K562 (cell line): Measurements from ENCODE around the gene ERVK3-1. TPM values are rescaled to one million over a fixed set of nuclear protein-coding genes. Genes with fewer than 3 reads are reported as not detected.

Experiments used
- CAMTA2 ChIP-seq: fragments of 250-450 bp; sonication (Bioruptor Pico); conservative IDR thresholded peaks from 2 replicates; pipeline ENCODE4 v1.5.1; 2022
- CHD1 ChIP-seq: fragments of 200-600 bp; sonication (generic); IDR thresholded peaks from one replicate; pipeline ENCODE4 v1.6.1; 2012; ENCODE audit warnings: mild to moderate bottlenecking, moderate library complexity, low read length, inconsistent platforms
- DPF2 ChIP-seq: fragments of 450-650 bp; IDR thresholded peaks from 2 replicates; pipeline ENCODE4 v1.6.1; 2016
- FIP1L1 ChIP-seq: fragments of 200-400 bp; formaldehyde crosslinking; IDR thresholded peaks from 2 replicates; pipeline ENCODE4 v1.6.1; 2018; ENCODE audit warnings: mild to moderate bottlenecking, low read depth, low read length; ENCODE audit not compliant: poor library complexity, severe bottlenecking
- HCFC1 ChIP-seq: IDR thresholded peaks from 2 replicates; pipeline ENCODE4 v1.6.1; 2012; ENCODE audit warnings: low read depth, low read length, improper control_type of control experiment
- NR3C1 ChIP-seq: sonication (generic); formaldehyde crosslinking; IDR thresholded peaks from 2 replicates; pipeline ENCODE4 v1.8.1; 2022; ENCODE audit warnings: missing genetic modification reagents
- PRDM10 ChIP-seq: fragments of 450-650 bp; IDR thresholded peaks from 2 replicates; pipeline ENCODE4 v1.6.1; 2018; ENCODE audit not compliant: partially characterized antibody
- RBFOX2 ChIP-seq: fragments of 200-400 bp; formaldehyde crosslinking; IDR thresholded peaks from 2 replicates; pipeline ENCODE4 v1.6.1; 2017; ENCODE audit warnings: low read depth, mild to moderate bottlenecking, low read length, moderate library complexity
- SAP30 ChIP-seq: fragments of 200-600 bp; sonication (generic); IDR thresholded peaks from 2 replicates; pipeline ENCODE4 v1.6.1; 2012; ENCODE audit warnings: borderline replicate concordance, low read depth, mild to moderate bottlenecking, moderate library complexity, low read length, control low read depth, inconsistent platforms; ENCODE audit not compliant: insufficient read depth, poor library complexity, severe bottlenecking
- SP1 ChIP-seq: sonication (generic); formaldehyde crosslinking; IDR thresholded peaks from 2 replicates; pipeline ENCODE4 v1.8.1; 2022; ENCODE audit warnings: mild to moderate bottlenecking, missing genetic modification reagents
- SRSF3 ChIP-seq: fragments of 200-400 bp; formaldehyde crosslinking; IDR thresholded peaks from 2 replicates; pipeline ENCODE4 v1.6.1; 2016; ENCODE audit warnings: mild to moderate bottlenecking, low read length, moderate library complexity; ENCODE audit not compliant: insufficient read depth
- SUPT5H ChIP-seq: fragments of 450-650 bp; IDR thresholded peaks from 2 replicates; pipeline ENCODE4 v1.6.1; 2016
- polyA plus RNA-seq, 8 experiments: library from polyadenylated mRNA; depleted of rRNA in 4 of 8; stranded (reverse) in 5 of 8; unstranded in 3 of 8; fragments of >200 nt; fragmentation: Nextera tagmentation in 2 of 8; fragmentation: Illumina TruSeq in 1 of 8; extraction: Ambion mirVana in 2 of 8; extraction: Trizol in 1 of 8; gene quantifications; 2 replicates each; pipeline versions ENCODE4 v1.2.1 to v1.2.3, GENCODE V29; 2011 to 2014; ENCODE audit warnings: inconsistent platforms in 1 of 8, missing spikeins in 1 of 8
- total RNA-seq, 7 experiments: library from RNA; depleted of rRNA in 6 of 7; stranded (reverse); fragments of >200 nt in 6 of 7; fragmentation: Illumina TruSeq in 2 of 7; extraction: Trizol in 2 of 7; gene quantifications; 2 replicates each; pipeline versions ENCODE4 v1.2.1 to v1.2.3, GENCODE V29; 2011 to 2021; ENCODE audit warnings: low replicate concordance in 1 of 7
- TF ChIP-seq, protein P1 (sequence below): fragments of 450-650 bp; formaldehyde crosslinking; IDR thresholded peaks from 2 replicates; pipeline ENCODE4 v1.4.0; 2022; ENCODE audit warnings: missing genetic modification characterization
- TF ChIP-seq, protein P2 (sequence below): fragments of 200-800 bp; sonication (Bioruptor generic); IDR thresholded peaks from 2 replicates; pipeline ENCODE4 v1.6.1; 2017; ENCODE audit warnings: missing genetic modification characterization, missing compliant biosample characterization
- TF ChIP-seq, protein P3 (sequence below): fragments of 250-450 bp; sonication (Bioruptor Pico); IDR thresholded peaks from 2 replicates; pipeline ENCODE4 v1.4.0; 2020
- TF ChIP-seq, protein P4 (sequence below): sonication (generic); formaldehyde crosslinking; IDR thresholded peaks from 2 replicates; pipeline ENCODE4 v1.9.0; 2022; ENCODE audit warnings: mild to moderate bottlenecking, missing genetic modification reagents

ERVK3-1 gene
- total and polyA plus RNA-seq, 9 of the 15 experiments (the other 6 are each of a cell fraction or from before 2014, with no cell fraction given) = 87.6 to 299 (median 119) TPM

- TF ChIP-seq SAP30 (peak; percentile 89), FIP1L1 (peak; percentile 68), SUPT5H (peak; percentile 99), RBFOX2 (peak; percentile 100), SP1 (peak; percentile 75), HCFC1 (peak; percentile 100), DPF2 (peak; percentile 13; the same call in 1 of the 2 replicates), CAMTA2 (CRISPR knock-in tag) (no peak), NR3C1 (no peak), CHD1 (peak; percentile 42), SRSF3 (no peak), PRDM10 (peak; percentile 98)
- TF ChIP-seq, protein P1, sequence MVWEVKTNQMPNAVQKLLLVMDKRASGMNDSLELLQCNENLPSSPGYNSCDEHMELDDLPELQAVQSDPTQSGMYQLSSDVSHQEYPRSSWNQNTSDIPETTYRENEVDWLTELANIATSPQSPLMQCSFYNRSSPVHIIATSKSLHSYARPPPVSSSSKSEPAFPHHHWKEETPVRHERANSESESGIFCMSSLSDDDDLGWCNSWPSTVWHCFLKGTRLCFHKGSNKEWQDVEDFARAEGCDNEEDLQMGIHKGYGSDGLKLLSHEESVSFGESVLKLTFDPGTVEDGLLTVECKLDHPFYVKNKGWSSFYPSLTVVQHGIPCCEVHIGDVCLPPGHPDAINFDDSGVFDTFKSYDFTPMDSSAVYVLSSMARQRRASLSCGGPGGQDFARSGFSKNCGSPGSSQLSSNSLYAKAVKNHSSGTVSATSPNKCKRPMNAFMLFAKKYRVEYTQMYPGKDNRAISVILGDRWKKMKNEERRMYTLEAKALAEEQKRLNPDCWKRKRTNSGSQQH (CRISPR knock-in tag) = peak; percentile 88
- TF ChIP-seq, protein P2, sequence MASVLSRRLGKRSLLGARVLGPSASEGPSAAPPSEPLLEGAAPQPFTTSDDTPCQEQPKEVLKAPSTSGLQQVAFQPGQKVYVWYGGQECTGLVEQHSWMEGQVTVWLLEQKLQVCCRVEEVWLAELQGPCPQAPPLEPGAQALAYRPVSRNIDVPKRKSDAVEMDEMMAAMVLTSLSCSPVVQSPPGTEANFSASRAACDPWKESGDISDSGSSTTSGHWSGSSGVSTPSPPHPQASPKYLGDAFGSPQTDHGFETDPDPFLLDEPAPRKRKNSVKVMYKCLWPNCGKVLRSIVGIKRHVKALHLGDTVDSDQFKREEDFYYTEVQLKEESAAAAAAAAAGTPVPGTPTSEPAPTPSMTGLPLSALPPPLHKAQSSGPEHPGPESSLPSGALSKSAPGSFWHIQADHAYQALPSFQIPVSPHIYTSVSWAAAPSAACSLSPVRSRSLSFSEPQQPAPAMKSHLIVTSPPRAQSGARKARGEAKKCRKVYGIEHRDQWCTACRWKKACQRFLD = peak; percentile 96
- TF ChIP-seq, protein P3, sequence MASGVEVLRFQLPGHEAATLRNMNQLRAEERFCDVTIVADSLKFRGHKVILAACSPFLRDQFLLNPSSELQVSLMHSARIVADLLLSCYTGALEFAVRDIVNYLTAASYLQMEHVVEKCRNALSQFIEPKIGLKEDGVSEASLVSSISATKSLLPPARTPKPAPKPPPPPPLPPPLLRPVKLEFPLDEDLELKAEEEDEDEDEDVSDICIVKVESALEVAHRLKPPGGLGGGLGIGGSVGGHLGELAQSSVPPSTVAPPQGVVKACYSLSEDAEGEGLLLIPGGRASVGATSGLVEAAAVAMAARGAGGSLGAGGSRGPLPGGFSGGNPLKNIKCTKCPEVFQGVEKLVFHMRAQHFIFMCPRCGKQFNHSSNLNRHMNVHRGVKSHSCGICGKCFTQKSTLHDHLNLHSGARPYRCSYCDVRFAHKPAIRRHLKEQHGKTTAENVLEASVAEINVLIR (CRISPR knock-in tag) = peak; percentile 55
- TF ChIP-seq, protein P4, sequence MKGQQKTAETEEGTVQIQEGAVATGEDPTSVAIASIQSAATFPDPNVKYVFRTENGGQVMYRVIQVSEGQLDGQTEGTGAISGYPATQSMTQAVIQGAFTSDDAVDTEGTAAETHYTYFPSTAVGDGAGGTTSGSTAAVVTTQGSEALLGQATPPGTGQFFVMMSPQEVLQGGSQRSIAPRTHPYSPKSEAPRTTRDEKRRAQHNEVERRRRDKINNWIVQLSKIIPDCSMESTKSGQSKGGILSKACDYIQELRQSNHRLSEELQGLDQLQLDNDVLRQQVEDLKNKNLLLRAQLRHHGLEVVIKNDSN (CRISPR knock-in tag) = peak; percentile 53
Observed at GRCh38 chr19:58305065-58305931, at the start of gene ERVK3-1 (continued).
